GM12892 (cell line): ENCODE data around the gene TMCO5A.

Experiments used
- DNase-seq: peaks from one replicate; pipeline ENCODE4 v3.0.0; 2011; ENCODE audit not compliant: insufficient read length
- FAIRE-seq: peaks from 2 replicates; lab custom pipeline; 2011; peaks lifted over from hg19 to GRCh38; lab: Jason Lieb, UNC
- POLR2A ChIP-seq: IDR thresholded peaks from 2 replicates; pipeline ENCODE4 v1.6.1; 2011; ENCODE audit warnings: low read depth, low read length, control low read depth
- POLR2AphosphoS5 ChIP-seq: IDR thresholded peaks from 2 replicates; pipeline ENCODE4 v1.6.1; 2011; ENCODE audit warnings: low read depth, low read length, control low read depth
- TAF1 ChIP-seq: IDR thresholded peaks from 2 replicates; pipeline ENCODE4 v1.6.1; 2011; ENCODE audit warnings: low read depth, mild to moderate bottlenecking, control low read depth, low read length, borderline replicate concordance

Gene TMCO5A

GRCh38 chr15:37973856-37974255, 39.4 kb downstream of the TMCO5A start:
- FAIRE-seq (no peak), DNase-seq (no peak)
- TF ChIP-seq POLR2AphosphoS5 (no peak), TAF1 (no peak), POLR2A (no peak)

GRCh38 chr15:37978231-37978630, 43.8 kb downstream of the TMCO5A start:
- no peak for FAIRE-seq
- no peak for DNase-seq
- TF ChIP-seq POLR2AphosphoS5 (no peak), POLR2A (no peak), TAF1 (no peak)

- DNase-seq (no peak), FAIRE-seq (no peak)
- TF ChIP-seq POLR2A, result no peak
- TF ChIP-seq TAF1, result no peak
- TF ChIP-seq POLR2AphosphoS5, result no peak
Measured at GRCh38 chr15:37979671-37980409, 45.4 kb downstream of the TMCO5A start.

- TF ChIP-seq POLR2AphosphoS5 (no peak), TAF1 (no peak), POLR2A (no peak)
- FAIRE-seq (no peak), DNase-seq (no peak)
Measured at GRCh38 chr15:37981201-37981600, 46.8 kb downstream of the TMCO5A start.

- peak; percentile 76 for FAIRE-seq
- TF ChIP-seq POLR2A (no peak), TAF1 (no peak), POLR2AphosphoS5 (no peak)
- no peak for DNase-seq
Measured at GRCh38 chr15:37981775-37982174, 47.3 kb downstream of the TMCO5A start.

- FAIRE-seq, result no peak
- TF ChIP-seq TAF1 (no peak), POLR2AphosphoS5 (no peak), POLR2A (no peak)
Measured at GRCh38 chr15:37984368-37984767, 49.9 kb downstream of the TMCO5A start.

GRCh38 chr15:37995461-37996347, 61.3 kb downstream of the TMCO5A start:
- TF ChIP-seq POLR2A (no peak), TAF1 (no peak), POLR2AphosphoS5 (no peak)
- FAIRE-seq, result peak; percentile 5
- DNase-seq, result no peak

More at GRCh38 chr15:37984368-37984767, 49.9 kb downstream of the TMCO5A start:
- no peak for DNase-seq
